A673 (cell line): Measurements from ENCODE around the gene ENDOD1. TPM values are rescaled to one million over a fixed set of nuclear protein-coding genes. Genes with fewer than 3 reads are reported as not detected.

Source experiments
- BruUV-seq: library from RNA; stranded (reverse); fragments of 400-500 nt; replicated peaks from 2 replicates; lab custom pipeline; 2021; lab: Mats Ljungman, UMichigan
- CTCF ChIA-PET: fragments of 300-600 bp; sonication (Branson Sonifier 250); formaldehyde crosslinking; loops from one replicate; lab custom pipeline; 2022; ENCODE audit warnings: antibody characterized with exemption; lab: Charles Lee
- POLR2A ChIA-PET: fragments of 300-600 bp; sonication (Branson Sonifier 250); formaldehyde crosslinking; loops from one replicate; lab custom pipeline; 2022; ENCODE audit warnings: antibody characterized with exemption; ENCODE audit not compliant: low non-redundant PET; lab: Charles Lee
- DNase-seq: peaks from one replicate; pipeline ENCODE4 v3.0.0-alpha.2; 2015; ENCODE audit warnings: low spot score
- H3K27ac ChIP-seq: fragments of 200-600 bp; sonication (generic); 2 replicates; pipeline ENCODE4 v1.5.1; 2016; ENCODE audit warnings: mixed run types, low read depth, mild to moderate bottlenecking, mixed read lengths, antibody characterized with exemption, low read length; ENCODE audit not compliant: poor library complexity, severe bottlenecking
- H3K27me3 ChIP-seq: fragments of 200-600 bp; sonication (generic); replicated peaks from 2 replicates; pipeline ENCODE4 v1.6.1; 2017; ENCODE audit warnings: mixed run types, low read depth, mild to moderate bottlenecking, mixed read lengths, antibody characterized with exemption, low read length; ENCODE audit not compliant: insufficient read depth, poor library complexity
- H3K36me3 ChIP-seq: fragments of 200-600 bp; sonication (generic); 2 replicates; pipeline ENCODE4 v1.6.1; 2016; ENCODE audit warnings: mixed run types, mild to moderate bottlenecking, mixed read lengths, antibody characterized with exemption, low read length; ENCODE audit not compliant: insufficient read depth, poor library complexity, severe bottlenecking
- H3K4me1 ChIP-seq: fragments of 200-600 bp; sonication (generic); 2 replicates; pipeline ENCODE4 v1.6.1; 2017; ENCODE audit warnings: mixed run types, mild to moderate bottlenecking, mixed read lengths, antibody characterized with exemption, low read length; ENCODE audit not compliant: insufficient read depth, poor library complexity, severe bottlenecking
- H3K4me3 ChIP-seq: fragments of 200-600 bp; sonication (generic); 2 replicates; pipeline ENCODE4 v1.5.1; 2016; ENCODE audit warnings: low read depth, mixed run types, mild to moderate bottlenecking, mixed read lengths, low read length; ENCODE audit not compliant: poor library complexity, severe bottlenecking
- H3K9me3 ChIP-seq: fragments of 200-600 bp; sonication (generic); 2 replicates; pipeline ENCODE4 v1.6.1; 2016; ENCODE audit warnings: mixed run types, low read depth, mild to moderate bottlenecking, mixed read lengths, antibody characterized with exemption, low read length; ENCODE audit not compliant: poor library complexity, severe bottlenecking
- CTCF ChIP-seq: fragments of 300-800, 200-600 bp; sonication (generic); conservative IDR thresholded peaks from 2 replicates; pipeline ENCODE4 v1.5.1; 2017; ENCODE audit warnings: low read depth, mild to moderate bottlenecking, antibody characterized with exemption, low read length, moderate library complexity, mixed read lengths
- EZH2 ChIP-seq: fragments of 200-600 bp; sonication (generic); IDR thresholded peaks from 2 replicates; pipeline ENCODE4 v1.6.1; 2017; ENCODE audit warnings: borderline replicate concordance, low read depth, mild to moderate bottlenecking, mixed read lengths, antibody characterized with exemption, low read length; ENCODE audit not compliant: poor library complexity, severe bottlenecking
- intact Hi-C: fragments of 100-400 bp; cut with micrococcal nuclease; formaldehyde crosslinking; loops from one replicate; pipeline ENCODE4 v1.10.0; 2022; ENCODE audit not compliant: unreplicated experiment
- total RNA-seq: library from RNA; stranded (reverse); gene quantifications from 2 replicates; pipeline ENCODE4 v1.2.3, GENCODE V29; 2021

ENDOD1 gene
- total RNA-seq, 1 experiment from 2014 or later, result 7.3 TPM

GRCh38 chr11:95058621-95059020 is 31.0 kb upstream of the ENDOD1 start:
- intact Hi-C loops, result no loop called here
- no peaks in the 10 kb centered on the region for H3K4me1 ChIP-seq
- no peak overlapping the region for H3K27ac ChIP-seq
- H3K9me3 ChIP-seq, result no peaks in the 10 kb centered on the region
- TF ChIP-seq EZH2, result no peak
- no peak for TF ChIP-seq CTCF
- H3K27me3 ChIP-seq, result peaks cover 8% of the 10 kb centered on the region
- no TSS peak for BruUV-seq
- H3K4me3 ChIP-seq, result no peak overlapping the region
- ChIA-PET POLR2A (no interaction called here), CTCF (no interaction called here)
- DNase-seq, result no peak
- no peaks in the 10 kb centered on the region for H3K36me3 ChIP-seq

- Histone ChIP-seq H3K4me1 (no peaks in the 10 kb centered on the region), H3K27me3 (peaks cover 8% of the 10 kb centered on the region), H3K36me3 (no peaks in the 10 kb centered on the region), H3K4me3 (no peak overlapping the region), H3K9me3 (no peaks in the 10 kb centered on the region), H3K27ac (no peak overlapping the region)
- intact Hi-C loops, result no loop called here
- TF ChIP-seq EZH2 (no peak), CTCF (no peak)
- no peak for DNase-seq
- ChIA-PET CTCF (no interaction called here), POLR2A (no interaction called here)
- no TSS peak for BruUV-seq
Observed at GRCh38 chr11:95059046-95059445, 30.6 kb upstream of the ENDOD1 start.

GRCh38 chr11:95065336-95065735 is 24.3 kb upstream of the ENDOD1 start:
- POLR2A ChIA-PET, result no interaction called here
- intact Hi-C loops, result loop anchor here (5.0 to 10.0 kb wide), 2 partner anchors 291 to 1362 kb away; no protein-coding TSS in a partner anchor
- TF ChIP-seq CTCF (no peak), EZH2 (no peak)
- H3K27ac ChIP-seq, result no peak overlapping the region
- no peak overlapping the region for H3K4me3 ChIP-seq
- no peak for DNase-seq
- BruUV-seq, result no TSS peak
- no peaks in the 10 kb centered on the region for H3K9me3 ChIP-seq
- CTCF ChIA-PET, result no interaction called here
- H3K36me3 ChIP-seq, result no peaks in the 10 kb centered on the region
- peaks cover 8% of the 10 kb centered on the region for H3K27me3 ChIP-seq
- H3K4me1 ChIP-seq, result peaks cover 9% of the 10 kb centered on the region
